GM10266 (cell line): ENCODE results near the gene C3orf22.
"Not testable (repeated sequence)": the region's sequence is repeated elsewhere in the genome, so short reads cannot be mapped to it uniquely, and the experiment has no call there.

ENCODE experiments used
- DNase-seq: peaks from one replicate; pipeline ENCODE4 v3.0.0; 2012; ENCODE audit errors: extremely low spot score
- TF ChIP-seq, protein P1 (sequence below): IDR thresholded peaks from 2 replicates; pipeline ENCODE4 v1.5.1; 2012; ENCODE audit warnings: mild to moderate bottlenecking, low read depth; ENCODE audit not compliant: control insufficient read depth, insufficient read depth; ENCODE audit errors: missing control alignments

Gene C3orf22

GRCh38 chr3:126537730-126538281, 20.9 kb downstream of the C3orf22 start:
- TF ChIP-seq, protein P1, sequence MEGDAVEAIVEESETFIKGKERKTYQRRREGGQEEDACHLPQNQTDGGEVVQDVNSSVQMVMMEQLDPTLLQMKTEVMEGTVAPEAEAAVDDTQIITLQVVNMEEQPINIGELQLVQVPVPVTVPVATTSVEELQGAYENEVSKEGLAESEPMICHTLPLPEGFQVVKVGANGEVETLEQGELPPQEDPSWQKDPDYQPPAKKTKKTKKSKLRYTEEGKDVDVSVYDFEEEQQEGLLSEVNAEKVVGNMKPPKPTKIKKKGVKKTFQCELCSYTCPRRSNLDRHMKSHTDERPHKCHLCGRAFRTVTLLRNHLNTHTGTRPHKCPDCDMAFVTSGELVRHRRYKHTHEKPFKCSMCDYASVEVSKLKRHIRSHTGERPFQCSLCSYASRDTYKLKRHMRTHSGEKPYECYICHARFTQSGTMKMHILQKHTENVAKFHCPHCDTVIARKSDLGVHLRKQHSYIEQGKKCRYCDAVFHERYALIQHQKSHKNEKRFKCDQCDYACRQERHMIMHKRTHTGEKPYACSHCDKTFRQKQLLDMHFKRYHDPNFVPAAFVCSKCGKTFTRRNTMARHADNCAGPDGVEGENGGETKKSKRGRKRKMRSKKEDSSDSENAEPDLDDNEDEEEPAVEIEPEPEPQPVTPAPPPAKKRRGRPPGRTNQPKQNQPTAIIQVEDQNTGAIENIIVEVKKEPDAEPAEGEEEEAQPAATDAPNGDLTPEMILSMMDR: no peak
- no peak for DNase-seq

GRCh38 chr3:126537116-126537729, 21.5 kb downstream of the C3orf22 start:
- TF ChIP-seq, protein P1: no peak
- DNase-seq: no peak

DNA sequence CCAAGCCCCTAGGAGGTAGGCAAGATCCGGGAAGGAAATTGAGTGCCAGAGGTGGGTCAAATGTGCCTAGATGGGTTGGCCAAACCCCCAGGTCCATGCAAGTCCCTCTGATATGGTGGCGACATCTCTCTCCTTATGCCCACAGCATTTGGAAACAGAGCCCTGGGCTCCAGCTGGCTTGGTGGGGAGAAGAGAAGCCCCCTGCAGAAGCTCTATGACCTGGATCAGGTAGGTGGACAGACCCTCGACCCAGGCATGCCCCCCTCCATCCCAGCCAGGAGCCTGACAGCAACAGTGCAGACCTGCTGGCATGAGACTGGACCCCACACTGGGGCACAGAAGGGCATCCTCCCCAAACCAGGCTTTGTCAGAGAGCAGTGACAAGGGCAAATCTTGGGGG, 22.6 kb downstream of the C3orf22 start:
- TF ChIP-seq, protein P1: no peak

GRCh38 chr3:126535636-126536035, 23.1 kb downstream of the C3orf22 start:
- TF ChIP-seq, protein P1: no peak
- DNase-seq: no peak

More for the DNA sequence above, 22.6 kb downstream of the C3orf22 start:
- no peak for DNase-seq

DNA sequence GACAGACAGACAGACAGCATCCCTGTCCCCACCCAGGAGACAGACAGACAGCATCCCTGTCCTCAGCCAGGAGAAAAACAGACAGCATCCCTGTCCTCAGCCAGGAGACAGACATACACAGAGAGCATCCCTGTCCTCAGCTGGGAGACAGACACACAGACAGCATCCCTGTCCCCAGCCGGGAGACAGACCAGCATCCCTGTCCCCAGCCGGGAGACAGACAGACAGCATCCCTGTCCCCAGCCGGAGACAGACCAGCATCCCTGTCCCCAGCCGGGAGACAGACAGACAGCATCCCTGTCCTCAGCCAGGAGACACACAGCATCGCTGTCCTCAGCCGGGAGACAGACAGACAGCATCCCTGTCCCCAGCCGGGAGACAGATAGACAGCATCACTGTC, 24.0 kb downstream of the C3orf22 start:
- not testable (repeated sequence) for DNase-seq

- TF ChIP-seq, protein P1: no peak
- no peak for DNase-seq
These were observed 25.2 kb downstream of the C3orf22 start for GRCh38 chr3:126533506-126533905.

GRCh38 chr3:126531051-126531330, 27.7 kb downstream of the C3orf22 start:
- TF ChIP-seq, protein P1: no peak
- no peak for DNase-seq
